HG03565 (cell line): ENCODE measurements around the gene DDA1.
"Not testable (repeated sequence)": the region's sequence is repeated elsewhere in the genome, so short reads cannot be mapped to it uniquely, and the experiment has no call there.

ENCODE experiments used
- ATAC-seq: cut with Tn5 transposase; IDR thresholded peaks from one replicate; pipeline ENCODE4 v1.9.1; 2021; ENCODE audit warnings: mild to moderate bottlenecking, moderate library complexity; ENCODE audit not compliant: unreplicated experiment

Gene DDA1

DNA sequence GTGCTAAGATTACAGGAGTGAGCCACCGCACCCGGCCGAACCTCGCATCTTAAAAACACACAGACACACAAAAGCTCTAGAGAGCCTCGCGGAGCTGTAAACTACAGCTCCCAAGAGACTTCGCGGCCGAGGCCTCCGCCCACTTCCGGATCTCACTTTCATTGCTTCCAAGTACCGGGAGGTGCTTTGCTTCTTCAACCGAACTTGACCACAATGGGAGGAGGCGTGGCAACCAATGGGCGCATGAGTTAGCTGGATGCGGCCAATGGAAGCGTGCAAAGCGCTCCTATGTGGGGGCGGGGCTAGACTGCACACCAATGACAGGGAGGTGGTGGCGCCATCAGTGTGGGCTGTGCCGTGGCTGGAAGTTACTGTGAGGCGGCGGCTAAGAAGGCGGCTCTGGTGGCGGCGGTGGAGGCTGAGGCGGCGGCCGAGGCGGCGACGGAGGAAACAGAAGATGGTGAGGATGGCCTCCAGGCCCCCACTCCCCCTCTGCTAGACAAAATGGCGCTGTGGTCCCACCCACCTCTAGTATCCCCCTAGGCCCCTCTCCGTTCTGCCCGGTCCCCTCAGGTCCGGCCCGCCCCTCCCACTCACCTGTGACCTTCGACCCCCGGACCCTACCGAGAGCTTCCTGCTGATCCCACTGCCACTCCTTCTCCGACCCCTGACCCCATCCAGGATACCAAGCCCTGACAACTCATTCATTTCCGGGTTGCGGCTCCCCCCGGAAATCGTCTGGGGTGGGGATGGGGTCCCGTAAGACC lies at the start of gene DDA1:
TSS of gene DDA1 (plus strand) at position 366 of the 767 bp plus-strand sequence. CDS start at position 458, 92 bp downstream.
- peak; percentile 39 for ATAC-seq

DNA sequence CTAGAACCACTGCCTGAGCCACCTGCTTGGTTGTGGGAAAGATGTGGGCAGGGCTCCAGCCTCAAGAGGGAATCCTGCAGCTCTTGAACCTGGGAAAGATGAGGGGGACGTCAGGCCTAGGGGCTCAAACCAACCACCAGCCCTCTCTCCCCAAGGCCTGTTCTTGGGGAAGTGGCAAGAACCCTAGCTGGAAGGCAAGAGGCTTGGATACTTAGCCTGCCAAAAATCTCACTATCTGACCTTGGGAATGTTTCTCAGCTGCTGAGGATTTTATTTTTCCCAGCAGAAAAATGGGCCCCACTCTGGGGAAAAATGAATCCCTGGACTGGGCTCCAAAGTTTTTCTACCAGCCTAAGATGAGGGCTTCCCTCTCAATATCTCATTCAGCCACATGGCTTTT lies 49.4 kb upstream of the DDA1 start:
- ATAC-seq: no peak

DNA sequence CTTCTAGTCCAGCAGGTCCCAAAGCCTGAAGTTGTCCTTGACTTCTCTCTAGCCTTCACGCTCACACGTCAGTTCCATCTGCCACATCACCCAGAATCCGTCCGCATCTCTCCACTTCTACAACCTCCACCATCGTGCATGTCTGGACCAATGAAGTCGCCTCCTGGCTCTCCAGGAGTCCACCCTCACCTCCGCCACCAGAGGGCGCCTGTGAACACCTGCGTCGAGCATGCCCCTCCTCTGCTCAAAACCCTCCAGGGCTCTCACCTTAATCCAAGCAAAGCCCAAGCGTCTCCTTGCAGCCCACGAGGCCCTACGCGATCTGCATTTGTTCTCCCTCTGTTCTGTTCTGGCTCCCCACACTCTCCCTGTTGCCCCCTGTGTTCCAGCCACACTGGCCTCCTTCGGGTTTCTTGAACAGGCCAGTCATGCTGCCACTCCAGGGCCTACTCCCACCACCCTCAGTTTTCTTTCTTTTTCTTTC lies 48.5 kb upstream of the DDA1 start:
- ATAC-seq: no peak

DNA sequence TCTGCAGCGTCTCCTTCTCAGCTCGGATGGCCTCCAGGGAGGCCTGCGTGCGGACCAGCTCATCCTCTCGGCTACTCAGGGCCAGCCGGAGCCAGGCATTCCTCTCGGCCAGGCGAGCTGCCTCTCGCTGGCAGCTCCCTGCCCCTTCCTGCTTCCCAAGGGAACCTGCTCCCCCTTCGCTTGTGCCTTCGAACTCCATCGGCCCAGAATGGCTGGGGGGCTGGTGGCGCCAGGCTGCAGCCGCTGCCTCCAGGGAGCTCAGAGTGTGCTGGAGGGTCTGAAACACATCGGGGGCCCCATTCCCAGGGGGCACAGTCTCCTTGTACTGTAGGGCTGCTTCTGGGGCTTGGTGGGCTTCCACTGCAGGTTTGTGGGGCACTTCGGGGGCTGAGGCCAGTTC lies 46.8 kb upstream of the DDA1 start:
- no peak for ATAC-seq

DNA sequence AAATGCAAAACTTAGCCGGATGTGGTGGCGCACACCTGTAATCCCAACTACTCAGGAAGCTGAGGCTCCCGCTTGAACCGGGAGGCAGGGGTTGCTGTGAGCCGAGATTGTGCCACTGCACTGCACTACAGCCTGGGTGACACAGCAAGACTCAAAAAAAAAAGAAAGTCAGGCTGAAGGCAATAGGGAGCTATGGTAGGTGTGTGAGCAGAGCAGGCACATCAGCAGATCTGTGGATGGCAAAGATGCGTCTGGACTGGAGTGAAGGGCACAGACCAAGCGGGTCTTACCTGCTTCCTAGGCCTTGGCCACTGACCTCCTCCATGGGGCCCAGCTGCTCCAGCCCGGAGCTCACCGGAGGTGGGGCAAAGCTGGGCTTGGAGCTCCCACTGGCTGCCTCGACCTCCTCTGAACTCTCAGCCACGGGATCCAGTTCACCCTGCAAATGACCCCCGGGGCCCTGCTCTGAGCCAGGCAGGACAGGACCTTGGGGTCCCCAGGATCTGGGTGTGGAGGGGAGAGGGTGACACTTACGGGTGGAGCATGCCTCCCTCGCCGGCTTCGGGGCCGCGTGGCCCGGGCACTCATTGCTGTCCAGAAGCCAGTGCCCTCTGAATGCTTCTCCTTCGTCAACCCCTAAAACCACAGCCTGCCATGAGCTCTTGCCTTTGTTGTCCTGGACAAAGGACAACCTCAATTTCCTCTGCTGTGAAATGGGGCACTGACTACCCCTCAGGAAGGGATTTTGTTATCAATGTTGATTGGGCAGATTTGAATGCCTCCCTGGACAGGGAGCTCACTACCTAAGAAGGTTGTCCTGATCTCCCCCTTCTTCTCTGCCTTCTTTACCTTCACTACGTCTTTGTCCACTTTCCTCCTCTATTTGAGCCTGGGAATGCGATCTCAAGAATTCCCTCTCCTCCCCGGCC lies 45.4 kb upstream of the DDA1 start:
- no peak for ATAC-seq

DNA sequence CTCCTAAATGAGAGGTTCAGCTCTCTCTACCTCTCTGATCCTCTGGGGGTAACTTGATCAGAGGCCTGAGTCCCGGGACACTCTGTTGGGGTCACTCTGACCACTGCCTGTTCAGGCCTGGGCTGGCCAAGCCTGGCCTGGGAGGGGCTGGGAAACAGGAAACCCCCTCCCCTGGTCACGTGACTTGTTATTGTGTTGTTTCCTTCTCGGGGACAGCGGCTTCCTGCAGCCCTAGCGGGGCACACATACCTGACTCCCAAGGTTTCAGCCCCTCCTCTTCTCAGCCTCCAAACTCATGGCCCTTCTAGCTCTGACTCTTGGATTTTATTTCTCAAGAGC lies 44.8 kb upstream of the DDA1 start, which contains the start of gene USHBP1:
TSS of gene USHBP1 (minus strand) at position 105 of the 339 bp plus-strand sequence. CDS start 446 bp downstream, outside the sequence.
- ATAC-seq: no peak

DNA sequence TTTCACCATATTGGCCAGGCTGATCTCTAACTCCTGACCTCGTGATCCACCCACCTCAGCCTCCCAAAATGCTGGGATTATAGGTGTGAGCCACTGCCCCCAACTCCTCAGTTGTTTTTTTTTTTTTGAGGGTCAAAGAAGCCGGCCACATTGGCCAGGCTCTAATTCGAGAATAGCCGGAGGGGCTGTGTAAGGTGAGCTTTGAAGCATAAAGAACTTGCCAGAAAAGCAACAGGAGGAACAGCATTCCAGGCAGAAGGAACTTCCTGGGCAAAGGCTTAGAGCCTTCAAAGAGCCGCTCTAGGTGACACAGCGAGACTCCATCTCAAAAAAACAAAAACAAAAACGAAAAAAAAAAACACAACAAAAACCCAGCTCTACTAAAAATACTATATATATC lies 43.3 kb upstream of the DDA1 start:
- no peak for ATAC-seq

DNA sequence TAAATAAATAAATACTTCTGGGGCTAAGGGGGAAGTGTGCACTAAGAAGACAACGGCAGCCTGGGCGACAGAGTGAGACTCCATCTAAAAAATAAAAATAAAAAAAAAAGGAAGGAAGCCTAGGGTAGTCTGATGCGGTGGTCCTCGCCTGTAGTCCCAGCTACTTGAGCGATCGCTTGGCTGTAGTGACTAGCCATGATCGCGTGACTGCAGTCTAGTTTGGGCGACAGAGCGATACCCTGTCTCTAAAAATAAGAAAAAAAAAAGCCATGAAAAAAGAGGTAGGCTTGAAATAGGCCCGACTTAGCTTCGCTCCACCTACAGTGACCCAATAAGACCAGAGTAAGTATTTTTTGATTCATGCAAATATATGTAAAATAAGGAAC lies 42.8 kb upstream of the DDA1 start:
- peak; percentile 21 for ATAC-seq

DNA sequence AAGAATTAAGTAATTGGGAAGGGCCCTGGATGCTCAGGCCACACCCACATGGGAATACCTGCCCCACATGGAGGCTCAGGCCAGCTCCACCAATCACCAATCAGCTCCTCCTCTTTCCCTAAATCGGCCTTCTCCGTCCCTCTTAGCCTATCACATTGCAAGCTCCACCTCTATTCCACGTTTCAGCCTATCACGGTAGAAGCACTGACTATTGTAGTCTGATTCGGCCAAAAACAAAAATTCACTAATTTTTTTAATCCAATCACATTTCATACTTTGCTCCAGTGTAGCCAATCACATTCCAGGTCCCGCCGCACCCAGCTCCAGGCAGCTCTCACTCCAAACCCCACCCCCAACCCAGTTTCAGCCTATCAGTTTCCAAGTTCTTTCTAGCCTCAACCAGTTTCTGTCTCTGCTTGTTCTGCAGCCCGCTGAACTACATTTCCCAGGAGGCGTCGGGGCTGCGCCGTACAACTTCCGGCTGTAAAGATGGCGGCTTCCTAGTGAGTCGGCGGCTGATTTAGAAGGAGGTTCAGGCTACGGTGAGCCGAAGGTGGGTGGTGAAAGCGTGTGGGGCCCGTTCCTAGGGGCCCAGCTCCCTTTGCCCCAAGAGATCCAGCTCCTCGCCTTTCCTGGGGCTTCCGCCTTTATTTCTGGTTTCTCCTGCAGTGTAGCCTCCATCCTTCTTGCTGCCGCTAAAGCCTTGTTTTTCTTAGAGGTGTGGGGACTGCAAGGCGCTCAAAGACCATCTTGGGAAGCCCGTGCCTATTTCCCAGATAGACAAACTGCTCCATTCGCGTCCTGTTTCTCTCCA lies 42.2 kb upstream of the DDA1 start, which contains the start of gene BABAM1:
TSS of gene BABAM1 (plus strand) at position 469 of the 814 bp plus-strand sequence. CDS start 1,364 bp downstream, outside the sequence.
- ATAC-seq: peak; percentile 80

DNA sequence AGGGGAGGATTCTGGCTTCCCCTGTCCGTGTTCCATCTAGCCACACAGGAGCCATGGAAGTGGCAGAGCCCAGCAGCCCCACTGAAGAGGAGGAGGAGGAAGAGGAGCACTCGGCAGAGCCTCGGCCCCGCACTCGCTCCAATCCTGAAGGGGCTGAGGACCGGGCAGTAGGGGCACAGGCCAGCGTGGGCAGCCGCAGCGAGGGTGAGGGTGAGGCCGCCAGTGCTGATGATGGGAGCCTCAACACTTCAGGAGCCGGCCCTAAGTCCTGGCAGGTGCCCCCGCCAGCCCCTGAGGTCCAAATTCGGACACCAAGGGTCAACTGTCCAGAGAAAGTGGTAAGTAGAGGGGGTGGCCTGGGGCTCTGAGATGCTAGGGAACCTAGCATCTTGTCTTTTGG lies 40.6 kb upstream of the DDA1 start:
- no peak for ATAC-seq

DNA sequence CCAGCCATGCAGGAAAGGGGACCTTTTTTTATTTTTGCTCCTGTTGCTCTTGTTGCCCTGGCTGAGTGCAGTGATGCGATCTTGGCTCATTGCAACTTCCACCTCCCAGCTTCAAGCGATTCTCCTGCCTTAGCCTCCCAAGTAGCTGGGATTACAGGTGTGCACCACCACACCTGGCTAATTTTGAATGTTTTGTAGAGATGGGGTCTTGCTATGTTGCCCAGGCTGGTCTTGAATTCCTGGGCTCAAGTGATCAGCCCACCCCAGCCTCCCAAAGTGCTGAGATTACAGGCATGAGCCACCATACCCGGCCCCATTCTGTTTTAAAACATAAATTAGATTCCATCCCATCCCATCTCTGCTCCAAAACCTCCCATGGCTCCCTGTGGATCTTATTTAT lies 34.5 kb upstream of the DDA1 start:
- ATAC-seq: not testable (repeated sequence)

DNA sequence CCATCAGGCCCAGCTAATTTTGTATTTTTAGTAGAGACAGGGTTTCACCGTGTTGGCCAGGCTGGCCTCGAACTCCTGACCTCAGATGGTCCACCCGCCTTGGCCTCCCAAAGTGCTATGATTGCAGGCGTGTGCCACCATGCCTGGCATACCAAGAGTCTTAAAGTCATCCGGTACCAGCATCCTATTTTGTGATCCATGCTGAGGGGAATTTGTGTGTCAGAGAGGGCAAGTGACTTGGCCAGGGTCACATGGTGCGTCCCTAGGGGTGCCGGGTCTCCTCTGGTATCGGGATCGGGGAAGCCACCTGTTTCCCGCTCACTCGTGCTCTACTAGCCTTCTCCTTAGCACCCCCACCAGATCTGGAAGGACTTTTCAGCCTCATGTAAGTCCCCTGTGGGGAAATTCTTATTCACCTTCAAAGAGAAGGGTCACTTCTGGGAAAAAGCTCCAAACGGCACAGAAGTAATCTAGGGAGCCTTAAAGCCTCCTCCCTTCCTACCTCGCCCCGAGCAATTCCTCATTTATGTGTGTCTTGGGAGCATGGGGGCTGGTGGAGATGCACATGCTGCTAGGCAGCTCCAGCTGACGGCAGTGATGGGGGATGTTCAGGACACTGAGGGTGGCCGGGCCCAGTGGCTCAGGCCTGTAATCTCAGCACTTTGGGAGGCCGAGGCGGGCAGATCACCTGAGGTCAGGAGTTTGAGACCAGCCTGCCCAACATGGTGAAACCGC lies 33.8 kb upstream of the DDA1 start:
- no peak for ATAC-seq

DNA sequence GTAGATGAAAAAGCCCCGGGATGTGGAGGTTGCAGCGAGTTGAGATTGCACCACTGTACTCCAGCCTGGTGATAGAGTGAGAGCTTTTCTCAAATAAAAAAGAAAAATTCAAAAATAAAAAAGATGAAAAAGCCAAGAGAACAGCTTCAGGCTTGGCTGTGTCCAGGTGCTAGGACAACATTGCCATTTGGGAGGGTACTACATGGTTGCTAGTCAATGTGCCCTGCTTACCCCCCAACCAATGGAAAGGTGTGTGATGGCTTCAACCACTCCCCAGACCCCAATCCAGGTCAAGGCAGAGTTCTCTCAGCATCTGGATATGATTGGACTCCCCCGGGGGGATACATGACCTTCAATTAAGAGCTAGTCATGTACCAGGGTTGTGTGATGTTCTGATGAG lies 29.9 kb upstream of the DDA1 start:
- no peak for ATAC-seq

DNA sequence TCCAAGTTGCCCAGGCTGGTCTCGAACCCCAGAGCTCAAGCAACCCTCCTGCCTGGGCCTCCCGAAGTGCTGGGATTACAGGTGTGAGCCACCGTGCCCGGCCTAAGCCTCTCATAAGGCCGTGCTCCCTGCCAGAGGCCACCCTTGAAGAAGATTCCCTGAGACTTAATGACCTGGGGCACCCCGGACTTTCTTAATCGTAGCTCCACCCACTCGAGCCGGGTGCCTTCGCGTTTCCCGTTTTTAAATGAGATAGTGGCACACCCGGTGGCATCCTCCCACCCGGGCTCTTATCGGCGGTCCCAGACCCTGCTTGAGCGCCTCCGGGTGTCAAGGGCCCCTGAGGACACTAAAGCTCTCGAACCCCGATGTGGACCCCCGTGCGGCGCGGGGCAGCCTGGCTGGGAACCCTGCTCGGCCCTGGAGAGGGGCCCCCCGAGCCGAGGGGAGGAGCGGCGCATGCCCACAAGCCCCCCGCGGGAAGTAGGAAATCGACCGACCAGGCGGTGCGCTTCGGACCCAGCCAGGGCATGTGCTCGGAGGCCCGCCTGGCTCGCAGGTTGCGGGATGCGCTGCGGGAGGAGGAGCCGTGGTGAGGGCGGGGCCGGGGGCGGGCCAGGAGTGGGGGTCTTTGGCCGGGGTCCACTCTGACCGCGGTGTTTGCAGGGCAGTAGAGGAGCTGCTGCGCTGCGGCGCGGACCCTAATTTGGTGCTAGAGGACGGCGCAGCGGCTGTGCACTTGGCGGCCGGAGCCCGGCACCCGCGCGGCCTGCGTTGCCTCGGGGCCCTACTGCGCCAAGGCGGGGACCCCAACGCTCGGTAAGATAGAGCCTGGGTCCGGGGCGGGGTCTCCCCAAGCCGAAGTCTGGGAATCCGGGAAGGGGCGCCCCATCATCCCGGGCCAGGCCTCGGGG lies 27.7 kb upstream of the DDA1 start, which contains the start of gene ANKLE1:
TSS of gene ANKLE1 (plus strand) at position 511 of the 914 bp plus-strand sequence. CDS start at position 531, 20 bp downstream.
- no peak for ATAC-seq

DNA sequence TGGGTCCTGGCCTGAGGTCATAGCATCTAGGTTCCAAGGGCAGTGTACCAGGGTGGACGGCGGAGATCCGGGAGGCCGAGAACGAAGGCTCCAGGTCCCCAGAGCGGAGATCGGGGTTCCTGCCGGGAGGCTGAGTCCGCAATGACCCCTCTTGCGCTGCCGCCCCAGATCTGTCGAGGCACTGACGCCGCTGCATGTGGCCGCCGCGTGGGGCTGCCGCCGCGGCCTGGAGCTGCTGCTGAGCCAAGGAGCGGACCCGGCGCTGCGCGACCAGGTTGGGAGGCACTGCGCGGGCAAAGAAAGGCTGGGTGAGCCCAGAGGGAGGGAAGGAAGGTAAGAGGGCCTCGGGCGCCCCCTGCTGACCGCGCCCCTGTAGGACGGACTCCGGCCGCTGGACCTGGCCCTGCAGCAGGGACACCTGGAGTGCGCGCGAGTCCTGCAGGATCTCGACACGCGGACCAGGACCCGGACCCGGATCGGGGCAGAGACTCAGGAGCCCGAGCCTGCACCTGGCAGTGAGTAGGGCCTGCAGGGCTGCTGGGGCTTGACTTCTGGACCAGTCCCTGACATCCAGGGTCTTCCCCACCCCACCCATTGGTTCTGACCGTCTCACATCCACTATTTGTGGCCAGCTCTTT lies 26.8 kb upstream of the DDA1 start:
- ATAC-seq: peak; percentile 71

DNA sequence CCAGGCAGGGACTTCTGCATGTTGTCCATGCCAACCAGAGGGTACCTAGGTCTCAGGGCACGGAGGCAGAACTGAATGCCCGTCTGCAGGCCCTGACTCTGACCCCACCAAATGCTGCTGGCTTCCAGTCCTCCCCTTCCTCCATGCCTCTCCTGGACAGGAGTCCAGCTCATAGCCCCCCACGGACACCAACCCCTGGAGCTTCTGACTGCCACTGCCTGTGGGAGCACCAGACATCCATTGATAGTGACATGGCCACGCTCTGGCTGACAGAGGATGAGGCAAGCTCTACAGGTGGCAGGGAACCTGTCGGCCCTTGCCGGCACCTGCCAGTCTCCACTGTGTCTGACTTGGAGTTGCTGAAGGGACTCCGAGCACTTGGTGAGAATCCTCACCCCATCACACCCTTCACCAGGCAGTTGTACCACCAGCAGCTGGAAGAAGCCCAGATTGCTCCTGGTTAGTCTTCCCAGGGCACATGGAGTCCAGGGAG lies 25.8 kb upstream of the DDA1 start:
- no peak for ATAC-seq

DNA sequence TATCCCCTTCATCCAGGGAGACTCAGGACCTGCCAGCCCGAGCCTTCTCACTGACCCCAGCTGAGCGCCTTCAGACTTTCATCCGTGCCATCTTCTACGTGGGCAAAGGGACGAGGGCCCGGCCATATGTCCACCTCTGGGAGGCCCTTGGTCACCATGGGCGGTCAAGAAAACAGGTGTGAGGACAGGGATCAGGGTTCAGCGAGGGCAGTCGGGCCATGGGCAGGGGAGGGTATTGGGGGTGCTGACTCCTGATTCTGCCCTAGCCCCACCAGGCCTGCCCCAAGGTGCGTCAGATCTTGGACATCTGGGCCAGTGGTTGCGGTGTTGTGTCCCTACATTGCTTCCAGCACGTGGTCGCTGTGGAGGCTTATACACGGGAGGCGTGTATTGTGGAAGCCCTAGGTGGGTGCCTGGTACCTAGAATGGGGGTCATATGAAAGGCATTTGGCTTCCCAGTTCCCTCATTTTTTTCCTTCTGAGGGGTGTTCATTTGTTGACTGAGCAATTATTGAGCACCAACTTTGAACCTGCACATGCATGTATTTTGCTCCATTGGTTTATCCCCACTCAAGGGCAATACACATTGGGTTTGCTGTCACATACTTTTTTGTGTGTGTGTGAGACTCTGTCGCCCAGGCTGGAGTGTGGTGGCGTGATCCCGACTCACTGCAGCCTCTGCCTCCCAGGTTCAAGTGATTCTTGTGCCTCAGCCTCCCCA lies 23.8 kb upstream of the DDA1 start:
- ATAC-seq: no peak

DNA sequence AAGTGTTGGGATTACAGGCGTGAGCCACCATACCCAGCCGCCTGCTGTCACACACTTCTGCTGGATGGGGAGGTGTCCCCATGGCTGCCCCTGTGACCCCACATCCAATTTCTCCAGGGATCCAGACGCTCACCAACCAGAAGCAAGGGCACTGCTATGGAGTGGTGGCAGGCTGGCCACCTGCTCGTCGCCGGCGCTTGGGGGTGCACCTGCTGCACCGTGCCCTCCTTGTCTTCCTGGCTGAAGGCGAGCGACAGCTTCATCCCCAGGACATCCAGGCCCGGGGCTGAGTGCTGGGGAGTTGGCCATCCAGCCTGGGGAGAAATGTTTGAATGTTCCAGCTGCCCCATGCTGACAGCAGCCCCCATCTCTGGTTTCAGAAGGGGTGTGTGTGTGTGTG lies 23.1 kb upstream of the DDA1 start:
- ATAC-seq: no peak
